Endothelial cell of hepatic sinusoid (primary cell): Measurements from ENCODE around the gene CUX1.
"Not testable (repeated sequence)": the region's sequence is repeated elsewhere in the genome, so short reads cannot be mapped to it uniquely, and the experiment has no call there.

Experiments used
- in situ Hi-C: cut with HindIII; loops from 2 replicates; pipeline ENCODE4 v1.10.0; 2017; ENCODE audit warnings: low sequenced_read_pairs

The CUX1 gene

DNA sequence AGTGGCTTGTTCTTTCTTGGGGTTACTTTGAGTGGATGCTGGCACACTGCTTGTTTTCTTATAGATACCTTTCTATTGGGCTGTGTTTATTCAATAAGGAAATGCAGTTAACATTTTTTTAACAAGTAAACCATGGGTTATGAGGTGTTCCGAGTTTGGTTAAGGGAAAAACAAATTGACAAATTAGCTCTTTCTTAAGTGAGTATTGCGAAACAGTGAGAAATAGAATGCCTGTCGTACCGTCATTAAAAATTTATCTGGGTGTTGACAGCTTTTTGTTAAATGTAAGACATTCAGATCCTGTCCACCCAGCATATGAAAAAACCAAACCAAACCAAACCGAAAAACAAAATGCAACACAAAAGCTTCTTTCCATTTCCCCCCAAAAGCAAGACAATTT lies 6.2 kb downstream of the CUX1 start:
- in situ Hi-C loops, result loop anchor here (5.0 kb wide), 1 partner anchor 34 kb away; no protein-coding TSS in a partner anchor

GRCh38 chr7:101824440-101824839 lies 7.0 kb downstream of the CUX1 start:
- in situ Hi-C loops, result loop anchor here (5.0 kb wide), 1 partner anchor 33 kb away; no protein-coding TSS in a partner anchor

DNA sequence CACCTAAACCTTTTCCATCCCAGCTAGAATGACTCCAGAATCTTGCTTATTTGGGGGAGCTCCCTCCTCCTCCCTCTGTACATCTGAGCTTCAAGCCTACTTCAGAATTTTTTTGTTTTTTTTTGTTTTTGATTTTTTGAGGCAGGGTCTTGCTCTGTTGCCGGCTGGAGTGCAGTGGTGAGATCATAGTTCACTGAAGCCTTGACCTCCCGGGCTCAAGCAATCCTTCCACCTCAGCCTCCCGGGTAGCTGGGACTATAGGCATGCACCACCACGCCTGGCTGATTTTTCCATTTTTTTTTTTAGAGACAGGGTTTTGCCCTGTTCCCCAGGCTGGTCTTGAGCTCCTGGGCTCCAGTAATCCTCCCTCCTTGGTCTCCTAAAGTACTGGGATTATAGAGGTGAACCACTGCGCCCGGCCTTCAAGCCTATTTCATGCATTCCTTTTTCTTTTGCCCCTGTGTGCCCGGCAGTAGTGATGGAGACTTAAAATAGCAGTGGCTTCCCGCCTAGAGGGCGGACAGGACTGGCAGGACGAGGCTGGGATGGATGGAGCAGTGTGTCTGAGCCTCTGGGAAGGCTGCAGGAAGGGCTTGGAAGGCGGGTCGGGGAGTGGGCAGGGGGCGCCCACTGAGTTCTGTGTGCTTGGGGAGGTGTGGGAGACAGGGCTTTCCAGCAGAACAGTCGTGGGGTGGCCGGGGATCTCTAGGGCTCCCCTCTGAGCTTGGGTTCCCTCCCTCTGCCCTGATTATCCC lies 8.8 kb downstream of the CUX1 start:
- in situ Hi-C loops, result no loop called here

DNA sequence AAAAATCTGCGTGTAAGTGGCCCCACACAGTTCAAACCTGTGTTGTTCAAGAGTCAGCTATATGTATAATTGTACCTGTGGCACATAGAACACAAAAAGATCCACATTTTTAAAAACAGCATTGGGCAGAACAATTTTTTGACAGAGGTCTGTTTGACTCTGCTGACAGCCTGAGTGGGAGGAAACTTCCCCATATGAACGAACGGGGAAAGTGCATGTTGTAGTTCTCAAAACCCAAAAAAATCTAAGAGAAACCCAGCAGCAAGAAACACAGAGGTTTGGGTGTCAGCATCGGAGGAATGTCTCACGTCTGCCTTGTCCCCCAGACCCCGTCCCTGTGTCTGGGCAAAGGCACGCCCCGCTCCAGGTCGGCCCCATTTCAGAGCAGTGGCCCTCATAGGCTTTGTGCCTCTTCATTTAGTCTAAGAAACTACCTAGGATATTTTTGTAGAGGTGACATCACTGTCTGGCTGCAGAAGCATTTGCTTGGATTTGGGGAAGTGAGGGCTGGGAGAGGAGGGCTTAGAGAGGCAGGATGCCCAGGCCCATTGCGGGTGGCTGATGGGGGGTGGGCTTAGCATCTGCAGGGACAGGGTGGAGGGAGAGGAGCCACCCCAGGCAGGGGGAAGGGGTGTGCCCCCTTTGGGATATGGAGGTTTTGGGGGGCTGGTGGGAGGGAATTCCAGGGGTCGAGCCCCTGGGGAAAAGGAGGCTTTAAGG lies 11.0 kb downstream of the CUX1 start:
- in situ Hi-C loops, result no loop called here

DNA sequence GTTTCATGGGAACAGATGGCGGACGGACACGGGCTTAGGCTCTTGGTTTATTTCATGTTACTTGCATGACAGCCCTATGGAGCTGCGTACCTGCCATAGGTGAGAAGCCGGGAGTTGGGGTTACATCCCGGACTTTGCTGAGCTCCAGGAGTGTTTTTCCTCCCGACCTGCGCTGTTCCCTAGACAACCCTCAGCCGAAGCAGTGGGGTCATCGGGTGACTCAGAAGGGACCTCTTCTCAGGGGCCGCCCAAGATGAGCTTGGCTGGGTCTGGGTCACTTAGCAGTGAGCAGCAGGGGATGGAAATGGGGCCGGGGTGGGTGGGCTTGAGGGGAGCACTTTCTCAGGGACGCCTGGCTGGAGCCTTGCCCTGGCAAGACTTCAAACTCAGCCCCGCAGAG lies 11.9 kb downstream of the CUX1 start:
- in situ Hi-C loops, result no loop called here

- in situ Hi-C loops, result no loop called here
These were observed 12.4 kb downstream of the CUX1 start for GRCh38 chr7:101829821-101830220.

DNA sequence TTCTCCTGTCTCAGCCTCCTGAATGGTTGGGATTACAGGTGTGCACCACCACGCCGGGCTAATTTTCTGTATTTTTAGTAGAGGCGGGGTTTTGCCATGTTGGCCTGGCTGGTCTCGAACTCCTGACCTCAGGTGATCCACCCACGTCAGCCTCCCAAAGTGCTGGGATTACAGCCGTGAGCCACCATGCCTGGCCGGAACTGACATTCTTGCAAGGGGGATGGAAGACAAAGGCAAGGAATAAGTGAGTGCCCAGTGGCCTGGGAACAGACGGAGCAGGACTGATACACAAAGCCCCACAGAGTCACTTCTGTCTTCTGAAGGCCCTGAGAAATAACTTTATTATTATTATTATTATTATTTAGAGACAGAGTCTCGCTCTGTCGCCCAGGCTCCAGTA lies 14.0 kb downstream of the CUX1 start:
- in situ Hi-C loops, result not testable (repeated sequence)

DNA sequence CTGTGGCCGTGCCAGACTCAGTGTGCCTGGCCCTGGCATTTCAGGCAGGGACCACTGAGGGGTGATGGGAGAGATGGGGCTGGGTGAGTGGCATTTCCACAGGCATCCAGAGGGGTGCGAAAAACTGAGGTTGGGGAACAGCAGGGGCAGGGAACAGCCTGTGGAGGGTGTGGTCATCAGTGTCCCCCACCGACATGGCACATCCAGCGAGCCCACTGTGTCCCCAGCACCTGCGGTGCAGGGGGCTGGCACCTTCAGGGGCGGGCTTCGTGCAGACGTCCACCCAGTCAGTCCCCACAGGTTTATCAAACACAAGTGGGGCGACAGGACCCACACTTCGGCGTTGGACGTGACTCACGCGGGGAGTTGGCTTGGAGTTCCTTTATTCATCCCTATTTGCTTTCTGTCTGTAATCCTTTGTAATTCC lies 14.8 kb downstream of the CUX1 start:
- in situ Hi-C loops, result no loop called here

GRCh38 chr7:101832685-101833375 lies 15.4 kb downstream of the CUX1 start:
- in situ Hi-C loops, result no loop called here

- in situ Hi-C loops, result no loop called here
These were observed 16.4 kb downstream of the CUX1 start for GRCh38 chr7:101833799-101834198.

GRCh38 chr7:101835136-101835535 lies 17.7 kb downstream of the CUX1 start:
- in situ Hi-C loops, result no loop called here

DNA sequence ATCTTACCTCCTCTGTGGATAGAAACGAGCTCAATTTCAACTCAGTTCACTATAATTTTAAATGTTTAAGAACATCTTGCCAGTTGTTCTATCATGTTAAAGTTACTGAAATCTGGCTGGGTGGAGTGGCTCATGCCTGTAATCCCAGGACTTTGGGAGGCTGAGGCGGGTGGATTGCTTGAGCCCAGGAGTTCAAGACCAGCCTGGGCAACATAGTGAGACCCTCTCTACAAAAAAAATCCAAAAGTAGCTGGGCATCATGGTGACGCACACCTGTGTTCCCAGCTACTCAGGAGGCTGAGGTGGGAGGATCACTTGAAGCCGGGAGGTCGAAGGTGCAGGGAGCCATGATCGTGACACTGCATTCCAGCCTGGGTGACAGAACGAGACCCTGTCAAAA lies 20.0 kb downstream of the CUX1 start:
- in situ Hi-C loops, result not testable (repeated sequence)

GRCh38 chr7:101838837-101839483 lies 21.5 kb downstream of the CUX1 start:
- in situ Hi-C loops, result no loop called here

DNA sequence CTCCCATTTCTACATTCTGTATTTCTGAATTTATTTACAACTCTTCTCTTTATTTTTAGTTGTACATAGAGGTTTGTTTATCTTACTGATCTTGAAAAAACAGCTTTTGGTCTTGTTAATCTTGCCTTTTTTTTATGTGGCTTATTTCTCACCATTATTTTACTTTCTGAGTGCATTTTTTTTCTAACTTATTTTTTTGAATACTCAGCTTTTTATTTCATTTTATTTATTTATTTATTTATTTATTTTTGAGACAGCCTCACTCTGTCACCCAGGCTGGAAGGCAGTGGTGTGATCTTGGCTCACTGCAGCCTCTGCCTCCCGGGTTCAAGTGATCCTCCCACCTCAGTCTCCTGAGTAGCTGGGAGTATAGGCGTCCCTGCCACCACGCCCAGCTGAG lies 23.9 kb downstream of the CUX1 start:
- in situ Hi-C loops, result no loop called here

DNA sequence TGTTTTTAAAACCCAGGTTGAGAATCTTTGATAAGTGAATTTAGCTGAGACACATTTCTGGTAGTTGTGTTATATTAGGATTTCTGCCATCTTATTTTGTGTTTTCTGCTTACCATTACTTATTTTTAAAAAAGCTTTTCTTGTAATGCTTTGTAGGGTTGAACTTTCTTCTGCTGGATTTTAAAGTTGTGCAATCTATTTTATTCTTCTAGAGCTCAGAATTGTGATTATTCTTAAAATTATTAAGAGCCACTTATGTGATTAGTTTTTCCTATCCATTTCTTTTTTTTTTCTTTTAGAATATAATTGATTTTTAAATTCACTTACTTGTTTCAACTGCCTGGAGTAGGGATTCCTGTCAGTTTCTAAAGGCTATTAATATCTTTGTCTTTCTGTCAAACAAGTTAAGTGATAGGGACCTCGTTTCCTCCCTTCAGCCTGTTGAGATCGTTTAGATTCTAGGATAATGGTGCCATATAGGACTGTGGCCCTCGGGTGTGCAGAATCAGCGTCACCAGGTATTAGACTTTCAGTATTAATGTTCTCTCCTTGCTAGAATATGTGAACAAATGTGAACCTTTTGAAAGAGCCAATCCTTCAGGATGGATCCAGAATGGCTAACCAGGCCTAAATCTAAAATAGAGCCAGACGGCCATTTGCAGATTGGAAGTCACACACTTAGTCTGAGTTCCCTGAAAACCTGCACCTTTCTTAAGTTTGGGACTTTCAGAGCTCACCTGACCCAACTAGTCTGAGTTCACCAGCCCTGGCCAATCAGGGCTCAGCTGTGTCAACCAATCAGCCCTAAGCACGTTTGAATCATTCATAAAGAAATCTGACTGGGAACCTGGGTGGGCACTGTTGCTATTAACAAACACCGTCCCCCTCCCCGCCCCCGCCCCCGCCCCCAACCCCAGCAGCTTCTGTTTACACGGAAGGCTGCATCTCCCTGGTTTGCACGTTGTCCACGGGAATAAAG lies 26.2 kb downstream of the CUX1 start:
- in situ Hi-C loops, result no loop called here

DNA sequence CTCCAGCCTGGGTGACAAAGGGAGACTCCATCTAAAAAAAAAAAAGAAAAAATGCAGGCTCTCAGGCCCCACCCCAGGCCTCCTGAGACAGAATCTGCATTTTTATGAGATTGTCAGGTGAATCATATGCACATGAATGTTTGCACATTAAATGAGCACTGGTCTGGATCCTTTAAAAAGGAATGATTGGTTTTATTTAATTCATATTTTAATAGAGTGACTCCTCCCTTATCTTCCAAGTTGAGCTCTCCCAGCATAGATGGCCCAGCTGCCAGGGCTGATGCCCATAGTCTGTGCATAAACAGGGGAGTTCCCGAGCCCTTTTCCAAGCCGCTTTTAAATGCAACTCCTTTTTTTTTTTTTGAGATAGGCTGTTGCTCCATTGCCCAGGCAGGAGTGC lies 28.5 kb downstream of the CUX1 start:
- in situ Hi-C loops, result no loop called here

GRCh38 chr7:101846800-101847538 lies 29.5 kb downstream of the CUX1 start:
- in situ Hi-C loops, result no loop called here

- in situ Hi-C loops, result no loop called here
These were observed 31.0 kb downstream of the CUX1 start for GRCh38 chr7:101848208-101848951.

GRCh38 chr7:101849314-101849713 lies 31.9 kb downstream of the CUX1 start:
- in situ Hi-C loops, result not testable (repeated sequence)
